Measurements from ENCODE around the gene KCNH5. TPM values are rescaled to one million over a fixed set of nuclear protein-coding genes. Genes with fewer than 3 reads are reported as not detected.

Gene KCNH5
- total RNA-seq, 2 donors from 2014 or later = not detected

- Mint-ChIP-seq H3K4me3 (no peak overlapping the region), H3K27ac (no peak overlapping the region), H3K27me3 (no peaks in the 10 kb centered on the region), H3K36me3 (ENCODE audit: low read depth) (no peaks in the 10 kb centered on the region), H3K4me1 (no peaks in the 10 kb centered on the region)
- DNase-seq = no peak
- no peak for ATAC-seq
- no peaks in the 10 kb centered on the region for H3K9me3 ChIP-seq (ENCODE audit: control insufficient read depth, low read length, poor library complexity, severe bottlenecking)
These were observed 12.6 kb downstream of the KCNH5 start for GRCh38 chr14:63032641-63033040.

- no peaks in the 10 kb centered on the region for H3K27me3 Mint-ChIP-seq
- DNase-seq (no peak), ATAC-seq (no peak)
- no peaks in the 10 kb centered on the region for H3K9me3 ChIP-seq (ENCODE audit: control insufficient read depth, low read length, poor library complexity, severe bottlenecking)
- H3K4me1 Mint-ChIP-seq = no peaks in the 10 kb centered on the region
- H3K27ac Mint-ChIP-seq = no peak overlapping the region
- H3K4me3 Mint-ChIP-seq = no peak overlapping the region
- H3K36me3 Mint-ChIP-seq (ENCODE audit: low read depth) = no peaks in the 10 kb centered on the region
These were observed 13.2 kb downstream of the KCNH5 start for GRCh38 chr14:63032076-63032475.

- no peak for DNase-seq
- Mint-ChIP-seq H3K36me3 (ENCODE audit: low read depth) (no peaks in the 10 kb centered on the region), H3K27me3 (no peaks in the 10 kb centered on the region), H3K4me1 (no peaks in the 10 kb centered on the region), H3K27ac (no peak overlapping the region), H3K4me3 (no peak overlapping the region)
- H3K9me3 ChIP-seq (ENCODE audit: control insufficient read depth, low read length, poor library complexity, severe bottlenecking) = no peaks in the 10 kb centered on the region
- no peak for ATAC-seq
These were observed 15.1 kb downstream of the KCNH5 start for GRCh38 chr14:63030113-63030512.

- DNase-seq = no peak
- no peaks in the 10 kb centered on the region for H3K27me3 Mint-ChIP-seq
These were observed 17.5 kb downstream of the KCNH5 start for GRCh38 chr14:63027719-63028118.

GRCh38 chr14:63026491-63026890, 18.8 kb downstream of the KCNH5 start:
- Mint-ChIP-seq H3K27me3 (no peaks in the 10 kb centered on the region), H3K27ac (no peak overlapping the region), H3K4me3 (no peak overlapping the region), H3K4me1 (no peaks in the 10 kb centered on the region), H3K36me3 (ENCODE audit: low read depth) (no peaks in the 10 kb centered on the region)
- H3K9me3 ChIP-seq (ENCODE audit: control insufficient read depth, low read length, poor library complexity, severe bottlenecking) = no peaks in the 10 kb centered on the region
- DNase-seq (no peak), ATAC-seq (no peak)

More at GRCh38 chr14:63027719-63028118, 17.5 kb downstream of the KCNH5 start:
- H3K36me3 Mint-ChIP-seq (ENCODE audit: low read depth) = no peaks in the 10 kb centered on the region
- H3K9me3 ChIP-seq (ENCODE audit: control insufficient read depth, low read length, poor library complexity, severe bottlenecking) = no peaks in the 10 kb centered on the region
- H3K4me1 Mint-ChIP-seq = no peaks in the 10 kb centered on the region
- H3K27ac Mint-ChIP-seq = no peak overlapping the region
- no peak overlapping the region for H3K4me3 Mint-ChIP-seq
- no peak for ATAC-seq

GRCh38 chr14:63014621-63015020, 30.6 kb downstream of the KCNH5 start:
- Mint-ChIP-seq H3K27me3 (no peaks in the 10 kb centered on the region), H3K36me3 (ENCODE audit: low read depth) (no peaks in the 10 kb centered on the region), H3K4me1 (no peaks in the 10 kb centered on the region), H3K4me3 (no peak overlapping the region), H3K27ac (no peak overlapping the region)
- no peak for DNase-seq
- no peaks in the 10 kb centered on the region for H3K9me3 ChIP-seq (ENCODE audit: control insufficient read depth, low read length, poor library complexity, severe bottlenecking)
- ATAC-seq = no peak

GRCh38 chr14:63012171-63012570, 33.1 kb downstream of the KCNH5 start:
- Mint-ChIP-seq H3K27me3 (no peaks in the 10 kb centered on the region), H3K4me1 (no peaks in the 10 kb centered on the region), H3K36me3 (ENCODE audit: low read depth) (no peaks in the 10 kb centered on the region), H3K27ac (no peak overlapping the region), H3K4me3 (no peak overlapping the region)
- ATAC-seq = no peak
- no peak for DNase-seq
- H3K9me3 ChIP-seq (ENCODE audit: control insufficient read depth, low read length, poor library complexity, severe bottlenecking) = no peaks in the 10 kb centered on the region

- ATAC-seq = no peak
- Mint-ChIP-seq H3K4me3 (no peak overlapping the region), H3K27me3 (peaks cover 3% of the 10 kb centered on the region), H3K27ac (no peak overlapping the region), H3K36me3 (ENCODE audit: low read depth) (no peaks in the 10 kb centered on the region), H3K4me1 (no peaks in the 10 kb centered on the region)
- DNase-seq = no peak
- no peaks in the 10 kb centered on the region for H3K9me3 ChIP-seq (ENCODE audit: control insufficient read depth, low read length, poor library complexity, severe bottlenecking)
These were observed 33.6 kb downstream of the KCNH5 start for GRCh38 chr14:63011623-63012022.

GRCh38 chr14:63009495-63009894, 35.8 kb downstream of the KCNH5 start:
- Mint-ChIP-seq H3K27ac (no peak overlapping the region), H3K36me3 (ENCODE audit: low read depth) (no peaks in the 10 kb centered on the region), H3K27me3 (peaks cover 5% of the 10 kb centered on the region), H3K4me1 (no peaks in the 10 kb centered on the region), H3K4me3 (no peak overlapping the region)
- ATAC-seq (no peak), DNase-seq (no peak)
- no peaks in the 10 kb centered on the region for H3K9me3 ChIP-seq (ENCODE audit: control insufficient read depth, low read length, poor library complexity, severe bottlenecking)

- DNase-seq (no peak), ATAC-seq (no peak)
- H3K4me3 Mint-ChIP-seq = no peak overlapping the region
- no peaks in the 10 kb centered on the region for H3K36me3 Mint-ChIP-seq (ENCODE audit: low read depth)
- no peaks in the 10 kb centered on the region for H3K4me1 Mint-ChIP-seq
- H3K27ac Mint-ChIP-seq = no peak overlapping the region
- no peaks in the 10 kb centered on the region for H3K9me3 ChIP-seq (ENCODE audit: control insufficient read depth, low read length, poor library complexity, severe bottlenecking)
- peaks cover 5% of the 10 kb centered on the region for H3K27me3 Mint-ChIP-seq
These were observed 38.7 kb downstream of the KCNH5 start for GRCh38 chr14:63006531-63006930.

- Mint-ChIP-seq H3K4me1 (no peaks in the 10 kb centered on the region), H3K4me3 (no peak overlapping the region), H3K36me3 (ENCODE audit: low read depth) (no peaks in the 10 kb centered on the region), H3K27ac (no peak overlapping the region), H3K27me3 (no peaks in the 10 kb centered on the region)
- ATAC-seq (no peak), DNase-seq (no peak)
- no peaks in the 10 kb centered on the region for H3K9me3 ChIP-seq (ENCODE audit: control insufficient read depth, low read length, poor library complexity, severe bottlenecking)
These were observed 51.2 kb downstream of the KCNH5 start for GRCh38 chr14:62994096-62994495.

GRCh38 chr14:62988967-62989366, 56.3 kb downstream of the KCNH5 start:
- no peak for ATAC-seq
- H3K27me3 Mint-ChIP-seq = no peaks in the 10 kb centered on the region
- H3K9me3 ChIP-seq (ENCODE audit: control insufficient read depth, low read length, poor library complexity, severe bottlenecking) = no peaks in the 10 kb centered on the region

GRCh38 chr14:62983821-62984220, 61.4 kb downstream of the KCNH5 start:
- Mint-ChIP-seq H3K4me1 (no peaks in the 10 kb centered on the region), H3K36me3 (ENCODE audit: low read depth) (no peaks in the 10 kb centered on the region), H3K4me3 (no peak overlapping the region), H3K27me3 (no peaks in the 10 kb centered on the region), H3K27ac (no peak overlapping the region)
- DNase-seq (no peak), ATAC-seq (no peak)
- H3K9me3 ChIP-seq (ENCODE audit: control insufficient read depth, low read length, poor library complexity, severe bottlenecking) = no peaks in the 10 kb centered on the region

More at GRCh38 chr14:62988967-62989366, 56.3 kb downstream of the KCNH5 start:
- H3K36me3 Mint-ChIP-seq (ENCODE audit: low read depth) = no peaks in the 10 kb centered on the region
- no peak overlapping the region for H3K27ac Mint-ChIP-seq
- DNase-seq = no peak
- no peaks in the 10 kb centered on the region for H3K4me1 Mint-ChIP-seq
- H3K4me3 Mint-ChIP-seq = no peak overlapping the region

- no peaks in the 10 kb centered on the region for H3K36me3 Mint-ChIP-seq (ENCODE audit: low read depth)
- no peak for DNase-seq
- H3K9me3 ChIP-seq (ENCODE audit: control insufficient read depth, low read length, poor library complexity, severe bottlenecking) = no peaks in the 10 kb centered on the region
- H3K4me1 Mint-ChIP-seq = no peaks in the 10 kb centered on the region
- no peak overlapping the region for H3K27ac Mint-ChIP-seq
- H3K4me3 Mint-ChIP-seq = no peak overlapping the region
- no peak for ATAC-seq
- H3K27me3 Mint-ChIP-seq = no peaks in the 10 kb centered on the region
These were observed 64.6 kb downstream of the KCNH5 start for GRCh38 chr14:62980693-62981092.

GRCh38 chr14:62957562-62957961, 87.7 kb downstream of the KCNH5 start:
- no peak overlapping the region for H3K4me3 Mint-ChIP-seq
- DNase-seq (no peak), ATAC-seq (no peak)
- H3K4me1 Mint-ChIP-seq = no peaks in the 10 kb centered on the region
- no peak overlapping the region for H3K27ac Mint-ChIP-seq
- H3K9me3 ChIP-seq (ENCODE audit: control insufficient read depth, low read length, poor library complexity, severe bottlenecking) = no peaks in the 10 kb centered on the region
- no peaks in the 10 kb centered on the region for H3K36me3 Mint-ChIP-seq (ENCODE audit: low read depth)
- no peaks in the 10 kb centered on the region for H3K27me3 Mint-ChIP-seq

All from T-helper 17 cell (primary cell).